ENCODE results near the gene ABCC1.

DNA sequence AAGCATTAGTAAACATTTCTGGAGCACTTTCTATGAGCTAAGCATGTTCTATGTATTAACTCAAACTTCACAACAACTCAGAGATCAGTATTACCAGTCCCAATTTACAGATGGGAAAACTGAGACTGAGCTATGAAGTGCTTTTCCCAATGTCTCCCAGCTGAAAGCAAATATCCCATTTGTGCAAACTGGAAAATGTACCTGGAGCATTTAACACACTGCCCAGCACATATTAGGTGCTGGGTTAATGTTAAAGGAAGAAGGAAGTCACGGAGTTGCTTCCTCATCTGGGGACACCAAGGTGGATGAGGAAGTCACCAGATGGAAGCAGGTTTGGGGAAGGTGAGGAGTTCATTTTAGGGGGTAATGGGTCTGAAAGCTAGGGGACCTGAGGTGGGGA, 207.8 kb downstream of the ABCC1 start:
- no peak for TF ChIP-seq CTCF (conservative IDR thresholded peaks at IDR 0.05)
- no peak for TF ChIP-seq EZH2 (IDR thresholded peaks at IDR 0.05; ENCODE audit: low read depth)
